ENCODE measurements around the gene NRN1L. TPM values are rescaled to one million over a fixed set of nuclear protein-coding genes. Genes with fewer than 3 reads are reported as not detected.
A peak's percentile ranks its signal among the peaks of the same experiment; 100 is the strongest.

Gene NRN1L
- total and polyA plus RNA-seq, 2 donors from 2014 or later = 1.1 to 1.2 TPM

- Histone ChIP-seq H3K36me3 (ENCODE audit: control insufficient read depth in 2 of 3, insufficient read depth in 3 of 3, low read length in 3 of 3) (peaks cover 0 to 2% (median 0%) of the 10 kb centered on the region in 3 donors), H3K4me3 (ENCODE audit: low read length in 3 of 3) (peak overlapping the region; percentile 70 to 86 (median 84)), H3K27ac (ENCODE audit: low read depth in 2 of 2, low read length in 2 of 2) (peak overlapping the region; percentile 90 to 92), H3K9me3 (ENCODE audit: control insufficient read depth in 2 of 3, insufficient read depth in 1 of 3, low read length in 3 of 3) (no peaks in the 10 kb centered on the region), H3K9ac (ENCODE audit: low read length in 3 of 3) (peak overlapping the region; percentile 80 to 93 (median 84)), H3K27me3 (ENCODE audit: control insufficient read depth, insufficient read depth, low read length) (no peaks in the 10 kb centered on the region), H3K4me1 (ENCODE audit: control insufficient read depth in 2 of 3, insufficient read depth in 2 of 3, low read depth in 1 of 3, low read length in 3 of 3) (peaks cover 0 to 25% (median 11%) of the 10 kb centered on the region in 3 donors)
- no peak for TF ChIP-seq CTCF (IDR thresholded peaks at IDR 0.05; ENCODE audit: borderline replicate concordance, extremely low read depth, insufficient read depth)
- FAIRE-seq (peak; percentile 82), DNase-seq (peak; percentile 97 to 99 (median 98))
- intact Hi-C loops (cut with DNase I) = no loop called here
Observed at GRCh38 chr16:67935402-67936123, 50.9 kb downstream of the NRN1L start.

Other genes with a start within 250 kb of the NRN1L start
- 7.1 TPM for gene CARMIL2, start 239.7 kb upstream of the NRN1L start, total RNA-seq
- gene CARMIL2, start 239.7 kb upstream of the NRN1L start, polyA plus RNA-seq (ENCODE audit: insufficient read depth, low read depth, low replicate concordance) = 0.30 TPM
- gene ACD, start 224.6 kb upstream of the NRN1L start, total RNA-seq = 15.2 TPM
- 20.0 TPM for gene ACD, start 224.6 kb upstream of the NRN1L start, polyA plus RNA-seq (ENCODE audit: insufficient read depth, low read depth, low replicate concordance)
- 6.1 TPM for gene PARD6A, start 223.9 kb upstream of the NRN1L start, total RNA-seq
- gene PARD6A, start 223.9 kb upstream of the NRN1L start, polyA plus RNA-seq (ENCODE audit: insufficient read depth, low read depth, low replicate concordance) = 17.1 TPM
- 30.2 TPM for gene ENKD1, start 218.1 kb upstream of the NRN1L start, total RNA-seq
- gene ENKD1, start 218.1 kb upstream of the NRN1L start, polyA plus RNA-seq (ENCODE audit: insufficient read depth, low read depth, low replicate concordance) = 38.3 TPM
- 6.6 TPM for gene C16orf86, start 218.1 kb upstream of the NRN1L start, total RNA-seq
- 11.2 TPM for gene C16orf86, start 218.1 kb upstream of the NRN1L start, polyA plus RNA-seq (ENCODE audit: insufficient read depth, low read depth, low replicate concordance)
- gene GFOD2, start 165.6 kb upstream of the NRN1L start, total RNA-seq = 24.5 TPM
- gene GFOD2, start 165.6 kb upstream of the NRN1L start, polyA plus RNA-seq (ENCODE audit: insufficient read depth, low read depth, low replicate concordance) = 14.5 TPM
- 22.3 TPM for gene RANBP10, start 78.3 kb upstream of the NRN1L start, total RNA-seq
- 7.0 TPM for gene RANBP10, start 78.3 kb upstream of the NRN1L start, polyA plus RNA-seq (ENCODE audit: insufficient read depth, low read depth, low replicate concordance)
- 3.9 TPM for gene TSNAXIP1, start 78.0 kb upstream of the NRN1L start, total RNA-seq
- 2.8 TPM for gene TSNAXIP1, start 78.0 kb upstream of the NRN1L start, polyA plus RNA-seq (ENCODE audit: insufficient read depth, low read depth, low replicate concordance)
- gene THAP11, start 42.6 kb upstream of the NRN1L start, total RNA-seq = 27.0 TPM
- gene THAP11, start 42.6 kb upstream of the NRN1L start, polyA plus RNA-seq (ENCODE audit: insufficient read depth, low read depth, low replicate concordance) = 21.4 TPM
- gene NUTF2, start 38.0 kb upstream of the NRN1L start, total RNA-seq = 76.4 TPM
- gene NUTF2, start 38.0 kb upstream of the NRN1L start, polyA plus RNA-seq (ENCODE audit: insufficient read depth, low read depth, low replicate concordance) = 107 TPM
- 42.5 TPM for gene CENPT, start 37.2 kb upstream of the NRN1L start, total RNA-seq
- 25.3 TPM for gene CENPT, start 37.2 kb upstream of the NRN1L start, polyA plus RNA-seq (ENCODE audit: insufficient read depth, low read depth, low replicate concordance)
- 56.5 TPM for gene EDC4, start 11.8 kb upstream of the NRN1L start, total RNA-seq
- gene EDC4, start 11.8 kb upstream of the NRN1L start, polyA plus RNA-seq (ENCODE audit: insufficient read depth, low read depth, low replicate concordance) = 44.7 TPM
- gene PSKH1, start 8.4 kb downstream of the NRN1L start, total RNA-seq = 33.2 TPM
- 23.6 TPM for gene PSKH1, start 8.4 kb downstream of the NRN1L start, polyA plus RNA-seq (ENCODE audit: insufficient read depth, low read depth, low replicate concordance)
- gene CTRL, start 47.0 kb downstream of the NRN1L start, total RNA-seq = 0.69 TPM
- not detected for gene CTRL, start 47.0 kb downstream of the NRN1L start, polyA plus RNA-seq (ENCODE audit: insufficient read depth, low read depth, low replicate concordance)
- gene PSMB10, start 52.0 kb downstream of the NRN1L start, total RNA-seq = 78.6 TPM
- 76.4 TPM for gene PSMB10, start 52.0 kb downstream of the NRN1L start, polyA plus RNA-seq (ENCODE audit: insufficient read depth, low read depth, low replicate concordance)
- gene LCAT, start 59.2 kb downstream of the NRN1L start, total RNA-seq = 27.4 TPM
- 10.2 TPM for gene LCAT, start 59.2 kb downstream of the NRN1L start, polyA plus RNA-seq (ENCODE audit: insufficient read depth, low read depth, low replicate concordance)
- 66.2 TPM for gene SLC12A4, start 83.8 kb downstream of the NRN1L start, total RNA-seq
- gene SLC12A4, start 83.8 kb downstream of the NRN1L start, polyA plus RNA-seq (ENCODE audit: insufficient read depth, low read depth, low replicate concordance) = 16.7 TPM
- gene DPEP3, start 95.6 kb downstream of the NRN1L start, total RNA-seq = 0.19 TPM
- gene DPEP3, start 95.6 kb downstream of the NRN1L start, polyA plus RNA-seq (ENCODE audit: insufficient read depth, low read depth, low replicate concordance) = not detected
- gene DPEP2, start 114.6 kb downstream of the NRN1L start, total RNA-seq = 3.1 TPM
- 0.99 TPM for gene DPEP2, start 114.6 kb downstream of the NRN1L start, polyA plus RNA-seq (ENCODE audit: insufficient read depth, low read depth, low replicate concordance)
- not detected for gene DPEP2NB, start 131.0 kb downstream of the NRN1L start, total RNA-seq
- gene DPEP2NB, start 131.0 kb downstream of the NRN1L start, polyA plus RNA-seq (ENCODE audit: insufficient read depth, low read depth, low replicate concordance) = not detected
- 10.6 TPM for gene DDX28, start 138.3 kb downstream of the NRN1L start, total RNA-seq
- gene DDX28, start 138.3 kb downstream of the NRN1L start, polyA plus RNA-seq (ENCODE audit: insufficient read depth, low read depth, low replicate concordance) = 13.1 TPM
- 12.5 TPM for gene DUS2, start 138.4 kb downstream of the NRN1L start, total RNA-seq
- 12.1 TPM for gene DUS2, start 138.4 kb downstream of the NRN1L start, polyA plus RNA-seq (ENCODE audit: insufficient read depth, low read depth, low replicate concordance)
- 37.7 TPM for gene NFATC3, start 200.5 kb downstream of the NRN1L start, total RNA-seq
- 15.0 TPM for gene NFATC3, start 200.5 kb downstream of the NRN1L start, polyA plus RNA-seq (ENCODE audit: insufficient read depth, low read depth, low replicate concordance)

All from kidney (tissue), 14 donors.